GM19452 (cell line): Measurements from ENCODE around the gene BCCIP.

Source experiments
- ATAC-seq: cut with Tn5 transposase; IDR thresholded peaks from one replicate; pipeline ENCODE4 v1.9.1; 2021; ENCODE audit not compliant: unreplicated experiment

The BCCIP gene

DNA sequence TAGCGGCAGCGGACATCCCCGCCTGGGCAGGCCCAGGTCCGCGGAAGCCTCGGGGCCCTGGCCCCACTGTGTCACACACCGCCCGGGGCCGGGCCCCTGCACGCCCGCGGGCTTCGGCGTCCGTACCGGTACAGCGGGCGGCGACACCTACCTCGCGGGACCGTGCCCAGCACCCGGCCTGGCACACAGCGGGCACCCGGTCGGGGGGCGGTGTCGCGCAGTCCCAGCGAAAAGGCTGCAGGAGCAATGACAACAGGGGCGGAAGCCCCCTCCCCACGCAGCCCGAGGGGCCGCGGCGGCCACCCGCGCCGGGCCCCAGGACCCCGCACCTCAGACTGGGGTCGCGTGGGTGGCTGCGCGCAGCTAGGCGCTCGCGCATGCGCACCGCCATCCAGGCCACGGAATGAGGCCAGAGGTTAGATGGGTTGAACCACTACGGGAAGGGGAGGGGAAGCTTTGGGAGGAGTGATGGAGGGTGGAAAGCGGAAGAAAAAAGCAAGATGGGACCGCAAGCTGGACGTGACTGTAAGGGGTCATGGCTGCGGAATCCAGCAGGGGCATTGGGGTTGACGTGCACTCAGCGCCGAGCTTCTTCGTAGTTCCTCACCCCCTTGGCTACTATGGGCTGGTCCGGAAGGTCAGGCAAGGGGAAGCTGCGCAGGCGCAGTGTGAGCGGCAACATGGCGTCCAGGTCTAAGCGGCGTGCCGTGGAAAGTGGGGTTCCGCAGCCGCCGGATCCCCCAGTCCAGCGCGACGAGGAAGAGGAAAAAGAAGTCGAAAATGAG lies at the start of gene BCCIP, which contains the start of gene UROS:
TSS of gene BCCIP (plus strand) at position 669 of the 785 bp plus-strand sequence. CDS start at position 681, 12 bp downstream.
TSS of gene UROS (minus strand) at position 381 of the 785 bp plus-strand sequence. CDS start 6,759 bp downstream, outside the sequence.
- ATAC-seq: peak; percentile 73

DNA sequence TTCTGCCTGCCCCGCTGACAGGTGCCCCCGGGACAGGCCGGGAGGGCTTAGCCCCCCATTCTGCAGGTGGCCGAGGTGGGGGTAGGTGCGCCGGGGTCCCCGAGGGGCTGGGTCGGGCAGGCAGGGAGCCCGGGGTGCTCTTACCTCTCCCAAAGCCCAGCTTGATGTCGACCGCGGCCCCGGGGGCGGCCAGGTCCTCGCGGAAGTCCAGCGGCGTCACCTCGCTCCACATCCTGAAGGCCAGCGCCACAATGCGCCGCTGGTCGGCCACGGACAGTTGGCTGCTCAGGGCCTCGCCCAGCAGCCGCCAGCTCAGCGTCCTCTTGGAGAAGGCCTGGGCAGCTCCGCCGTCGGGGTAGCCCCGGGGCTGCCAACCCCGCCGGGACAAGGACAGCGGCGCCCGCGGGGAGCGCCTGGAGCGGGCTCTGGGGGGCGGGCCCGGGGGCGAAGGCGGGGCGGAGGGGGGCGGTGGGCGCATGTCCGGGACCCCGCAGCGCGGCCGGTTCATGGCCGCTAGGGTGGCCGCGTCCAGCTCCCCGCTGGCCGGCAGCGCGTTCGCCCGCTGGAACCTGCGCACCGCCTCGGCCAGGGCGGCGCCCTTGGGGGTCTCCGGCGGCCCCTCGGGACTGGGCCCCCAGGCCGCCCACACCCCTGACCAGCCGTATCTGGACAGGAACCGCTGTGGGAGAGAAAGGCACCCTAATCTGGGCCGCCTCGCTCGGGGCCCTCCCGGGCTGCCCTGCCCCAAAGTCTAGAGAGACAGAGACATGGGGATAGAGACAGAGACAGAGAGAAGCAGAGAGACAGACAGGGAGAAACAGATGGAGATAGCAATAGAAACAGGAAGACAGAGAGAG lies 49.4 kb upstream of the BCCIP start:
- no peak for ATAC-seq

- ATAC-seq: no peak
Observed at GRCh38 chr10:125774581-125775191, 48.7 kb upstream of the BCCIP start.

GRCh38 chr10:125775491-125776106 lies 47.7 kb upstream of the BCCIP start, which contains the start of gene MMP21:
MMP21 (minus strand) TSS chr10:125775821; CDS start chr10:125775821, 0 bp downstream.
- no peak for ATAC-seq

DNA sequence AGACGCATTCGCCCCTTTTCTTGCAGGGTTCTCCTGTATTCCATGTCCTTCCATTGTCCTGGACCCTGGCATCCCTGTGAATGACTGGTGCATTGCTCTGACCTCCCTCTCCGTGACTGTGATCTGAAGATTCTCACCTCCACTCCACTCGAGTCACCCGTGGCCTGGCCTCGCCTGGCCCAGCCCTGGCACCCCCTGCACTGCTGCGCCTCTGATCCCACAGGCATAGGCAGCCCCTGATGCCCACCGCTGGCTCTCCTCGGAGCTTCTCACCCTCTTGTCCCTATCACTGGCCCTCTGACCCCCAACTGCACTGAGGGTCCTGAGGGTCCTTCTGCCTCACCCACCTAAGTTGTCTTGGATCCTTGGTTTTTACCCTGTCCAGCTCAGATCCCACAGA lies 45.5 kb upstream of the BCCIP start:
- ATAC-seq: no peak

DNA sequence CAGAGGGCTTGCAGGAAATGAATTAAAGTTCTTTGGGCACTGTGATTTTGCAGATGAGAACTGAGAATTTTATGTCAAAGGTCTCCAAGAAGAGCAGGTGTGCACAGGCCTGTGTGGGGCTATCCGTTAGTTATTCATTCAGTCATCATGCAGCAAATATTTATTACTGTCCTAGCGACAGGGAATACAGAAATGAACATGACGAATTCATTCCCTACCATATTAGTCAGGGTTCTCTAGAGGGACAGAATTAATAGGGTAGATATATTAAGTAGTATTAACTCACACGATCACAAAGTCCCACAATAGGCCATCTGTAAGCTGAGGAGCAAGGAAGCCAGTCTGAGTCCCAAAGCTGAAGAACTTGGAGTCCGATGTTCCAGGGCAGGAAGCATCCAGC lies 44.8 kb upstream of the BCCIP start:
- no peak for ATAC-seq

GRCh38 chr10:125779403-125780327 lies 43.7 kb upstream of the BCCIP start:
- no peak for ATAC-seq

GRCh38 chr10:125781374-125781773 lies 42.0 kb upstream of the BCCIP start:
- no peak for ATAC-seq

GRCh38 chr10:125782054-125782453 lies 41.3 kb upstream of the BCCIP start:
- no peak for ATAC-seq

GRCh38 chr10:125782616-125783015 lies 40.7 kb upstream of the BCCIP start:
- ATAC-seq: no peak

- no peak for ATAC-seq
Observed at GRCh38 chr10:125783408-125783807, 39.9 kb upstream of the BCCIP start.

- ATAC-seq: peak; percentile 83
Observed at GRCh38 chr10:125783957-125784356, 39.4 kb upstream of the BCCIP start.

GRCh38 chr10:125785791-125786190 lies 37.6 kb upstream of the BCCIP start:
- no peak for ATAC-seq

GRCh38 chr10:125788156-125789034 lies 35.0 kb upstream of the BCCIP start:
- ATAC-seq: no peak

- ATAC-seq: no peak
Observed at GRCh38 chr10:125792342-125793300, 30.7 kb upstream of the BCCIP start.

DNA sequence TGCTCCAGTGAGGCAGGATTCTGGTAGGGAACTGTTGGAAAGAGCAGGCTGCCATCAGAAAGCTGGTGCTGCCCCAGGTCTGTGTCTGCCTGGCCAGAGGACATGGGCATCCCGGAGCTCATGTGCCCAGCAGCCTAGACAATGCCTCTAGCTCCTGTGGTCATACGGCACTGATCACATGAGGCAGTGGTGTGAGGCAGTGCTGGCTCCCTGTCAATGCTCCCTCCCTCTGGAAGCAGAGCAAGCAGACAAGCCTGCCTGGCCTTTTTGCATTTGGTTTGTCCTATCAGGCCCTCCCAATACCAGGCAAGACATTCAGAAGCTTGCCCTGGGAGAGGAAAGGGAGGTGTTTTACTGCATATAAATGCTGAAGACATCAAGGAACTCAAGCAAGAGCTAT lies 28.2 kb upstream of the BCCIP start:
- ATAC-seq: no peak

- no peak for ATAC-seq
Observed at GRCh38 chr10:125795637-125796190, 27.6 kb upstream of the BCCIP start.
